Peyer's patch (tissue), 4 donors: Measurements from ENCODE around the gene PCAT6. TPM values are rescaled to one million over a fixed set of nuclear protein-coding genes. Genes with fewer than 3 reads are reported as not detected.

ENCODE experiments used
- DNase-seq, 3 donors: peaks; one replicate each; pipeline ENCODE4 v3.0.0-alpha.2; 2017 to 2019
- H3K27ac ChIP-seq, 4 donors: fragments of 200-600 bp; sonication (generic); one replicate each; pipeline ENCODE4 v1.5.1; 2016 to 2019
- H3K27me3 ChIP-seq, 2 donors: fragments of 200-600 bp; sonication (generic); one replicate each; pipeline ENCODE4 v1.5.1; 2019
- H3K36me3 ChIP-seq, 3 donors: fragments of 200-600 bp; sonication (generic); one replicate each; pipeline ENCODE4 v1.5.1; 2016 to 2019
- H3K4me1 ChIP-seq, 4 donors: fragments of 200-600 bp; sonication (generic); one replicate each; pipeline ENCODE4 v1.5.1; 2016 to 2019
- H3K4me3 ChIP-seq, 4 donors: fragments of 200-600 bp; sonication (generic); 1 replicate in 3 of 4; 2 replicates in 1 of 4; pipeline ENCODE4 v1.5.1; 2016 to 2019; ENCODE audit warnings: mild to moderate bottlenecking in 1 of 4
- H3K9me3 ChIP-seq, 4 donors: fragments of 200-600 bp; sonication (generic); one replicate each; pipeline ENCODE4 v1.5.1; 2016 to 2019; ENCODE audit warnings: mild to moderate bottlenecking in 1 of 4
- POLR2A ChIP-seq, 2 donors: fragments of 450-650 bp; IDR thresholded peaks; one replicate each; pipeline ENCODE4 v1.5.1; 2017; ENCODE audit warnings: antibody characterized with exemption in 2 of 2, mild to moderate bottlenecking in 2 of 2, moderate library complexity in 2 of 2
- total RNA-seq, 4 donors: library from RNA; depleted of rRNA; stranded (reverse); fragments of >200 nt; gene quantifications; one replicate each; pipeline ENCODE4 v1.1.0, GENCODE V29; 2016
- TF ChIP-seq, protein P1 (sequence below), 6 experiments: fragments of 450-650 bp in 4 of 6; fragments of 200-600 bp in 2 of 6; sonication (generic) in 1 of 6; IDR thresholded peaks; one replicate each; pipeline ENCODE4 v1.5.1; 2017 to 2019; ENCODE audit warnings: antibody characterized with exemption in 6 of 6, mild to moderate bottlenecking in 3 of 6, moderate library complexity in 1 of 6

The PCAT6 gene
- total RNA-seq, 4 donors from 2014 or later: not detected

DNA sequence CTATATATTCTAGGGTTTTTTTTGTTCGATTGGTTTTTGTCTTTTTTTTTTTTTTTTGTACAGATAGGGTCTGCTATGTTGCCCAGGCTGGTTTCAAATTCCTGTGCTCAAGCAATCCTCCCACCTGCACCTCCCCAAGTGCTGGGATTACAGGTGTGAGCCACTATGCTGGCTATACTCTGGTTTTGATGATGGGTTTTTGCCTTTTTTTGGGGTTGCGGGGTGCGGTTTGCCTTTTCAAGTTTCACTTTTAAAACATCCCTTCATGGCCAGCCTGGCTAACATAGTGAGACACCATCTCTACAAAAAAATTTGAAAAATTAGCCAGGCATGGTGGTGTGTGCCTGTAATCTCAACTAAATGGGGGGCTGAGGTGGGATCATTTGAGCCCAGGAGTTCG lies 12.5 kb upstream of the PCAT6 start:
- TF ChIP-seq POLR2A (IDR thresholded peaks at IDR 0.05): no peak
- TF ChIP-seq, protein P1, sequence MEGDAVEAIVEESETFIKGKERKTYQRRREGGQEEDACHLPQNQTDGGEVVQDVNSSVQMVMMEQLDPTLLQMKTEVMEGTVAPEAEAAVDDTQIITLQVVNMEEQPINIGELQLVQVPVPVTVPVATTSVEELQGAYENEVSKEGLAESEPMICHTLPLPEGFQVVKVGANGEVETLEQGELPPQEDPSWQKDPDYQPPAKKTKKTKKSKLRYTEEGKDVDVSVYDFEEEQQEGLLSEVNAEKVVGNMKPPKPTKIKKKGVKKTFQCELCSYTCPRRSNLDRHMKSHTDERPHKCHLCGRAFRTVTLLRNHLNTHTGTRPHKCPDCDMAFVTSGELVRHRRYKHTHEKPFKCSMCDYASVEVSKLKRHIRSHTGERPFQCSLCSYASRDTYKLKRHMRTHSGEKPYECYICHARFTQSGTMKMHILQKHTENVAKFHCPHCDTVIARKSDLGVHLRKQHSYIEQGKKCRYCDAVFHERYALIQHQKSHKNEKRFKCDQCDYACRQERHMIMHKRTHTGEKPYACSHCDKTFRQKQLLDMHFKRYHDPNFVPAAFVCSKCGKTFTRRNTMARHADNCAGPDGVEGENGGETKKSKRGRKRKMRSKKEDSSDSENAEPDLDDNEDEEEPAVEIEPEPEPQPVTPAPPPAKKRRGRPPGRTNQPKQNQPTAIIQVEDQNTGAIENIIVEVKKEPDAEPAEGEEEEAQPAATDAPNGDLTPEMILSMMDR (IDR thresholded peaks at IDR 0.05): no peak

DNA sequence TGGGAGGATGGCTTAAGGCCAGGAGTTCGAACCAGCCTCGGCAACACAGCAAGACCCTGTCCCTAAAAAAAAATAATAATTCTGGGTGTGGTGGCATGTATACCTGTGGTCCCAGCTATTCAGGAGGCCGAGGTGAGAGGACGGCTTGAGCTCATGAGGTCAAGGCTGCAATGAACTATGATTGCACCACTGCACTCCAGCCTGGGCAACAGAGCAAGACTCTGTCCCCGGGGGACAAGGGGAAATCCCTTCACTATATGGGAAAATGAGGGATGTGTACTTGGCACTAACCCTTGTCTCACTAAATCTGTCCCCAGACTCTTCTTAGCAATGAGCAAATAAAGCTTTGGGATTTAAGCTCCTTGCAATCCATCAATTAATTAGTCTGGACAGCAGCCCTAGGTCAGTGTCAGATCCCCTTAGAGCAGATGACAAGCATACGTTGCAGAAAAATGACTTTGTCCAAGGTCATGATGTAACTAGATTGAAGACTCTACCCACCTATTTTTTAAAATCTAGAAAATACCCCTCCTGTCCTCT lies 11.9 kb upstream of the PCAT6 start:
- no peak overlapping the region for H3K27ac ChIP-seq
- H3K4me1 ChIP-seq: peaks cover 0 to 13% (median 0%) of the 10 kb centered on the region in 4 donors
- H3K36me3 ChIP-seq: no peaks in the 10 kb centered on the region
- H3K4me3 ChIP-seq: no peak overlapping the region
- TF ChIP-seq, protein P1 (IDR thresholded peaks at IDR 0.05): no peak
- TF ChIP-seq POLR2A (IDR thresholded peaks at IDR 0.05): no peak
- no peak for DNase-seq
- H3K27me3 ChIP-seq: no peaks in the 10 kb centered on the region
- no peaks in the 10 kb centered on the region for H3K9me3 ChIP-seq

More for the DNA sequence above, 12.5 kb upstream of the PCAT6 start:
- no peak overlapping the region for H3K27ac ChIP-seq
- H3K4me3 ChIP-seq: no peak overlapping the region
- no peaks in the 10 kb centered on the region for H3K36me3 ChIP-seq
- H3K4me1 ChIP-seq: peaks cover 0 to 9% (median 0%) of the 10 kb centered on the region in 4 donors
- H3K9me3 ChIP-seq: no peaks in the 10 kb centered on the region
- no peak for DNase-seq
- H3K27me3 ChIP-seq: no peaks in the 10 kb centered on the region

DNA sequence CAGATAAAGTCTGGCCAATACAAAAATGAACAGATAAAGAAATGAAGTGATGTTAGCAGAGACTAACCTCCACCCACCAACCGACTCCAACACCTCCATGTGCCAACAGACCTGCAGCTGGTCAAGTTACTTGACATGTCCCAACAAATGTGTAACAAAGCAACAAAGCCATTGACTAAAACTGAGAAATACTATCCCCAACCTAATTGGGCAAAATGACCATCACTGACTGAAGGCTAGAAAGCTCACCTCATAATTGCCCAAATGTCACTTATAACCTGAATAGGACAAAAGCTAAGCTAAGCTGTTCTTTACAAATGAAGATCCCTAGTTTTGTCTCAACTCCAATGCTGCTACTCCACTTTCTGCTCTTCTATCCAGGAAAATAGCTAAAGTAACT lies 10.0 kb upstream of the PCAT6 start:
- Histone ChIP-seq H3K9me3 (no peaks in the 10 kb centered on the region), H3K4me1 (peaks cover 0 to 10% (median 0%) of the 10 kb centered on the region in 4 donors), H3K4me3 (no peak overlapping the region), H3K27ac (no peak overlapping the region), H3K36me3 (no peaks in the 10 kb centered on the region), H3K27me3 (no peaks in the 10 kb centered on the region)
- no peak for TF ChIP-seq POLR2A (IDR thresholded peaks at IDR 0.05)
- TF ChIP-seq, protein P1 (IDR thresholded peaks at IDR 0.05): no peak
- DNase-seq: no peak

DNA sequence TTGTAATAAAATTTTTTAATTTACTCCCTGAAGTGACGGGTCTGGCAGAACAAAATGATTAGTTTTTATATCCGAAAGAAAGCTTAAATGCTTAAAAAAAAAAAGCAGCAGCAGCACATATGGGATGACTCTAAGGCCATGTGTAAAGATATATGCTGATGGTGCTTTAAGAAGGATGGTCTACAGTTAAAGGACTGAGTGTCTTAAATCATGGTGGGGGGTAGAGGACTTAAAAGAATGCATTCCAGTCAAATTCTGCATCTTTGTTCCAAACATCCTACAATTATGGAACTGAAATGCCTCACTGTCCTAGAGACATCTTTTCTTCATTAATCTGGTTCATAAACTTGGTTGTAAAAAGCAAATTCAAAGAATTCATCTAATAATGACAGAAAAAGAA lies 9.6 kb upstream of the PCAT6 start:
- TF ChIP-seq, protein P1 (IDR thresholded peaks at IDR 0.05): no peak
- no peak for TF ChIP-seq POLR2A (IDR thresholded peaks at IDR 0.05)
- no peak for DNase-seq
- no peak overlapping the region for H3K4me3 ChIP-seq
- no peaks in the 10 kb centered on the region for H3K27me3 ChIP-seq
- H3K9me3 ChIP-seq: no peaks in the 10 kb centered on the region
- H3K4me1 ChIP-seq: peaks cover 0 to 10% (median 1%) of the 10 kb centered on the region in 4 donors
- no peak overlapping the region for H3K27ac ChIP-seq
- H3K36me3 ChIP-seq: no peaks in the 10 kb centered on the region

DNA sequence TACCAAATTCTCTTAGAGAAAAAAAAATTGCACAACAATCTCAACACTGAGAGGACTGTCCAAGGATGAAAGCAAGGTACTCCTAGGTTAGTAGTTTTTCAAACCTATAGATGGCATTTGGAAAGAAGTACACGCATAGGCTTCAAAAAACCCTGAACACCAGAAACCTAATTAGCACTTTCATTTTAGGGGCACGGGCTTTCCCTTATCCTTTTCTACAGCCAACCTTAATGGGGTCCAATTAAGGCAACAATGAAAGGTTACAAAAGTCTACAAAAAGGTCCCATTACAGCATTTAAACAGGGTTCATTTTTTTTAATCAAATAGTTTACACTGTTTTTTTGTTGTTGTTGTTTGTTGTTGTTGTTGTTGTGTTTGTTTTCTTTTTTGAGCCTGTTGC lies 8.7 kb upstream of the PCAT6 start:
- TF ChIP-seq, protein P1 (IDR thresholded peaks at IDR 0.05): no peak
- TF ChIP-seq POLR2A (IDR thresholded peaks at IDR 0.05): no peak
- Histone ChIP-seq H3K9me3 (no peaks in the 10 kb centered on the region), H3K36me3 (no peaks in the 10 kb centered on the region), H3K4me3 (no peak overlapping the region), H3K4me1 (peaks cover 0 to 10% (median 1%) of the 10 kb centered on the region in 4 donors), H3K27ac (no peak overlapping the region), H3K27me3 (no peaks in the 10 kb centered on the region)
- no peak for DNase-seq
